Measurements from ENCODE around the gene ACTN1. TPM values are rescaled to one million over a fixed set of nuclear protein-coding genes. Genes with fewer than 3 reads are reported as not detected.
"Not testable (repeated sequence)": the region's sequence is repeated elsewhere in the genome, so short reads cannot be mapped to it uniquely, and the experiment has no call there.

Gene ACTN1
- total RNA-seq, 1 donor from 2014 or later, result 802 TPM

DNA sequence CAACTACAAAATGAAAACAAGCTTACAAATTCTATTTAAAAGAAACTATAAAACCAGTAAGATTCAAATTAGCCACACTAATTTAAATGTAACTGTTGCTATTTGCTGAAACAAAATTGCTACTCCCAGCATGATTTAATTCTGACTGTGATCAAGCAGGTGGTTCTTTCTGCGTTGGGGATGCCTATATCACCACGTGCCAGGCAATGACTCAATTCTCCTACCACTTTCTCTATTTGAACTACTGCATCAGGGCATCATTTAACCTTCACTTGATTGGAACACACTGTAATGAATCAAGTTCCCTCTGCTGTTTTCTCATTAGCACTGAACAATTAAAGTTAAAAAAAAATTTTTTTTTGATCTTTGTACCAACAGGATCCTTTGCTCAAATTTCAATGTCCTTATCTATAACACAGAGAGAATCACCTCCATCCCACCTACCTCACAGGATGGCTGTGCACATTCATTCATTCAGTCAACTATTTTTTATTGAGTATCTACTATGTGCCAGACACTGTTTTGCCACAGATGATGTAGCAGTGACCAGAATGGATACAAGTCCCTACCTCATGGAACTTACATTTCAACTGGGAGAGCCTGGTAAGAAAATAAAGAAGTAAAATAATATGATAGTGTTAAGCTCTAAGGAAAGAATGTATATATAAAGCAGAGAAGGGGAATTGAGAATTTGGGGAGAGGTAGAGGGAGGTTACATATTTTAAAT lies 8.0 kb upstream of the ACTN1 start:
- DNase-seq (ENCODE audit: low read depth), result no peak

DNA sequence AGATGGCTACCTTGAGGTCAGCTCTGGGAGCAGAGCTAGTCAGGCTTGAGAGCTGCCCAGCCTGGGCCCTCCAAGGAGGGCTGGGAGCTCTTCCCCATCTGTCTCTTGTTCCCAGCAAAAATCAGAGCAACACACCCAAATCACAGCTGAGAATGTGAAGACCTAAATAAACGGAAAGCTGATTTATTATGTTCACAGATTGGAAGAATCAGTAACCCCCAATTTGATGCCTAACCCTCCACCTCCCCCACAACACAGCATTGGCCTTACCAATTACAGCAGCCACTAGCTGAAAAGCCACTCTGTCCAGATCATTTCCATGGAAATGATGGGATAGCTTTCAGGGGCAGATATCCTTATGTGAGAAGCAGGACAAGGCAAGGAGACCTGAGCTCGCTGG lies 7.1 kb upstream of the ACTN1 start:
- no peak for DNase-seq (ENCODE audit: low read depth)

DNA sequence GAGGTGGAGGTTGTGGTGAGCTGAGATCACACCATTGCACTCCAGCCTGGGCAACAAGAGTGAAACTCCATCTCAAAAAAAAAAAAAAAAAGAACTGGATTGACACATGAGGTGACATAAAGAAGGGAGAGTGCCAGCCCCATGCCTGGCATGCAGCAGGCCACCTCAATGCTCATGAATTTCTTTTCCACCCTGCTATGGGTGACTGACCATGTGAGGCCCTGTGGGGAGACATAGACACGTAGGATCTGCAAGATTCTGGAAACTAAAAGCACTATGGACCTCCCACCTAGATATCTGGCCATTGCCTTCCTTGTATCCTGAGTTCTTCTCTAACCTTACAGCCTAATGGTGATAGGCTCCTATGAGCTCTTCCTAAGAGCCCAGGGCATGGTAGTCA lies 5.6 kb upstream of the ACTN1 start:
- DNase-seq (ENCODE audit: low read depth), result no peak

DNA sequence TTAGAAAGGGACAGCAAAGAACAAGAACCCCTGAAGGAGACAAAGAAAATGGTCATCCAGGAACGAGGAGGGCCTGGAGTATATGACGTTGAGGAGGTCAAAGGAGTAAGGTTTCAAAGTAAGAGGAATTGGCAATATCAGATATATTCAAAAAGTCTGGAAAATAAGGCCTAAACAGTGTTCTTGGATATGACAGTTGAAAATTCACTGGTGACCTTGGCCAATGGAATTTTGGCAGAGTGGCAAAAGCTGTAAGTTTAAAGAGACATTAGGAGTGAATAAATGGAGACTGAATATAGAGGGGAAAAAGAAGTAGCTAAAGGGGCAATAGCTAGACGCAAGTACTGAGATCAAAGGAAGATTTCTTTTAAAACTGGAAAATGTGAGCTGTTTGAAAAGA lies 4.1 kb upstream of the ACTN1 start:
- DNase-seq (ENCODE audit: low read depth), result no peak

DNA sequence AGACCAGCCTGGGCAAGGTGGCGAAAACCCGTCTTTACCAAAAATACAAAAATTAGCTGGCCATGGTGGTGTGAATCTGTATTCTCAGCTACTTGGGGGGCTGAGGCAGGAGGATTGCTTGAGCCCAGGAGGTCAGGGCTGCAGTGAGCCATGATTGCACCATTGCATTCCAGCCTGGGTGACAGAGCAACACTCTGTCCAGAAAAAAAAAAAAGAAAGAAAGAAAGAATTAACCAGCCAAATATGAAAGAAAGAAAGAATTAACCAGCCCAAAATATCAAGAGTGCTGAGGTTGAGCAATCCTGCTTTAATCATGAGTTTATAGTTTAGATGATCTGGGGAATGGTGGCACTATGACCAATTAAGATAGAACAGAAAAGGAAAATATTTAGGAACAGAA lies 3.5 kb upstream of the ACTN1 start:
- DNase-seq (ENCODE audit: low read depth), result no peak

DNA sequence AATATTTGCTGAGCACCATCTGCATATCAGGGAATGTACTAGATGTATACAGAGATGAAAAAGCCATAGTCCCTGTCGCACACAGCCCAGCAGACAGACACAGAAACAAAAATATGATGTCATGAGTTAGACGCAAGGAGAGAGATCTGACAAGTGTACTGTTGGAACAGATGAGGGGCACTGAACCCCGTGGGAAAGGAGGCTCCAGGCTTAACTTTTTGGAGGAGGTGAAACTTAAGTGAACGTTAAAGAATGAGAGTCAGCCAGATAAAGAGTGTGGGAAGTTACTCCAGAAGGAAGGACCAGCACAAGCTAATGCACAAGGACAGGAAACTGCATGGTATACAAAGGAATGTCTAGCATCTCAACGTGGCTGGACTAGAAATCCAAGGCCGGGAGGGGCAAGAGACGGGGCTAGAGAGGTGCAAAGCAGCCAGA lies 2.5 kb upstream of the ACTN1 start:
- DNase-seq (ENCODE audit: low read depth), result no peak

DNA sequence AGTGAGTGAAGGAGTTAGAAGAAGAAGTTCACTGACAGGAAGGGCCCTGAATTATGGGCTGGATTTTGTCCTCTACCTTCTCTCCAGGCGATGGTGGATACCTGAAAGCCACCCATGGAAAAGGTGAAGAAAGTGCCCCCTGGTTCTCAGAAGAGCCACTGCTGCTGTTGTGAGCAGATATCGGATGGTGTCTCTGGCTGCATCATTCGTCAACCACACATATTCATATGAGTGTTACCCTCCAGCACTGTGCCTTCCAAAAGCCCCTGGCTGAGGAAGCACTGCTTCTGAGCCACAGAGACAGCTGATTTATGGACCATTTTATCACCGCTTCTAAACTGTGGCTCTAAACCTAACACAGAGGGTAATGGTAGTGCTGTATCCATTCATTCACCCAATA lies 2.0 kb upstream of the ACTN1 start:
- DNase-seq (ENCODE audit: low read depth), result no peak

DNA sequence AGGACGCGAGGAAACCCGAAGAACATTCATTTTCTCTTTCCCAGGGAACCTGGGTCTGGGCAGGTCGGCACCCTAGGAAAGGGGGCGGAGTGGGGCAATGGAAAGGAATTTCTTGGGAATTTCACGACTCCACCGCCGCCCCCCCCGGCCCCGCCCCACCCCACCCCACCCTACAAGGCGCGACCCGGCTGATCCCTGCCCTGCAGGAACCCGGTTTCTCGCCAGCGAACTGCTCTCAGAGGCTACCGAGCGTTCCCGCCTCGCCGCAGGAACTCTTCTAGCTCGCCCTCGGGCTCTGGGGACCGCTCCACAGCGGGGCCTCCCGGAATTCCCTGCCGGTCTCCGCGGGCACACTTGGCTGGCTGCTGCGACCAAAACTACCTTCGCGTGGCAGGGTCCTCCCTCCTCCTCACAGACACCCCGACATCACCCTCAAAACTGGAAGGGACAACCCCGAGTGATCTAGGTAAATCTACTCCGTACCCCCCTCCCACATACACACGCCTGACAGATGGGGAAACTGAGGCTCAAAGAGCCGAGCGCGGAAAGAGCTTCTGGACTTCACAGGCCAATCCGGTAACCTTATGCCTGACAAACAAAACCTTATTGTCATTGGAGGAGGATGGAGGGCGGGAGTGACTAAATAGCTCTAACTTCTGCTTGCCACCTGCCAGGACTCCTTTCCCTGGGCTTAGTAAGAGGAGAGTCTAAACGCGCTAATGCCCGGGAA lies 785 bp upstream of the ACTN1 start:
- peak; percentile 55 for DNase-seq (ENCODE audit: low read depth)

DNA sequence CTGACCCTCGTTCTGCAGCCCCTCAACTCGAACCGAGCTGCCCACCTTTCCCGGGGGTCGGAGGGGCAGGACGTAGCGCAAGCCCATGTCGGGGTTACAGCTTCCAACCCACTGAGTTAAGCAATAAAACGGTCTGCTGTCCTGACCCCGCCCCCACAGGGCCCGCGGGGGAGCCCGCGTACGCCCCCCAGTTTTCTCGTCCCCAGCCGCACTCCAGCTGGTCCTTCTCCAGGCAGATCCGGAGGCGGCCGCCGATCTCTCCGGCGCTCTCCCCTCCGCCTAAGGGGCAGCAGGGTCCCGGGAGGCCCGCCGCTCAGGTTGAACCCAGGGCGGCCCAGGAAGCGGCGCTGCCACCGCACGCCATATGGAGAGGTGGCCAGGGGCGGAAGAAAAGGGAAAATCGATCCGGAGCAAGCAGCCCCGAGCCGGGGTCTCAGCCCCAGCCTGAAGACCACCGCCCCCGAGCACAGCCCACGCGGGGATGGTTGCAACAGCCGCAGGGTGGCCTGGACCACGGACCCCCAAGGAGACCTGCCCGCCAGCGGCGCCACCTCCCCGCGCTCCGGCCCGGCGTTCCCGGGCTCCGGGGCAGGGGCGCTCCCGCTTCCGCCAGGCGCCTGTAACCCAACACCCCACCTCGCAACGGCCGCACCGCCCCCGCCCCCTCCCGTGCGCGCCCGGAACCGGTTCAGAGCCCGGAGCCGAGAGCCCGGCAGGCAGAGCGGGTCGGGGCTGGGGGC lies 760 bp downstream of the ACTN1 start:
- DNase-seq (ENCODE audit: low read depth), result no peak

DNA sequence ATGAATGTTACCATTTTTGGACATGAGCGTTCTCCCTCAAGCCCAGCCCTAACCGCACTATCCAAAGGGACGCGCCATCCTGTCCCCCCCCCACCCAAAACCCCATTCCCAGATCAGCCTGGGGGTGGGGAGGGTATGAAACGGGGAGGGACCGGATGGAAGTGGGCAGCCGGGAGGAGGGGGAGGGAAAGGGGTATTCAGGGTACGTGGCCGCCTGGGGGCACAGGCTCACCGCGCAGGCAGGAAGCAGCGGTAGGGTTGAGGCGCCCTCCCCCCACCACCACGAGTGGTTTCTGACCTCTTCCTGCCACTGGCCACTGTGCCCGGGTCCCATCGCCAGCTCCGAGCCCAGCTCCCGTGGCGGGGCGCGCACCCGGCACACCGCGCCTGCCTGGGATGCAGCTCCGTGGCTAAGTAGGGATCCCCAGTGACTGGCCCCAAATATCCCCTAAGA lies 1.4 kb downstream of the ACTN1 start:
- no peak for DNase-seq (ENCODE audit: low read depth)

DNA sequence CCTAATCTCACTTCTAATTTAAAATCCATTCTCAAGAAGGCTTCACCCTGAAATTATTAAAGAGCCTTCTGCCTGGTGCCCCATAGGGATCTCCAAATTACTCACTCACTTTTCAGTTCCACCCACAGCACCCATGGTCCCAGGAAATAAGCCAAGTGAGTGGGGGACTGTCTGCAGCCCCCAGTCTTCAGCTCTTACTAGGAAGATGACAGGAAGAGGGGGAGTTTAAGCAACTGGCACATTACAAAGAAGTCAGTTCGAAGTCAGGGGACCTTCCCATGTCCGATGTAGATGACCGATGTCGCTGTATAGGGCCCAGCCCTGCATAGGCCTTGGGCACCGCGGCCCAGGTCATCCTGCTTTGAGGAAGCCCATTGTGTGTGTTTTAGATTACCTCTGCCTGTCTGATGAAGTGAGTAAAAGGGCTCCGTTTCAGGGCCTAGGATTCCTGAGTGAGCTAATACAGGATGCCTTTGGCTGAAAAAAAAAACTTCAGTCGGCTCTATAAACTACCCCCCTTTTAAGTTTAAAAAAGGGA lies 1.9 kb downstream of the ACTN1 start:
- DNase-seq (ENCODE audit: low read depth), result peak; percentile 89

DNA sequence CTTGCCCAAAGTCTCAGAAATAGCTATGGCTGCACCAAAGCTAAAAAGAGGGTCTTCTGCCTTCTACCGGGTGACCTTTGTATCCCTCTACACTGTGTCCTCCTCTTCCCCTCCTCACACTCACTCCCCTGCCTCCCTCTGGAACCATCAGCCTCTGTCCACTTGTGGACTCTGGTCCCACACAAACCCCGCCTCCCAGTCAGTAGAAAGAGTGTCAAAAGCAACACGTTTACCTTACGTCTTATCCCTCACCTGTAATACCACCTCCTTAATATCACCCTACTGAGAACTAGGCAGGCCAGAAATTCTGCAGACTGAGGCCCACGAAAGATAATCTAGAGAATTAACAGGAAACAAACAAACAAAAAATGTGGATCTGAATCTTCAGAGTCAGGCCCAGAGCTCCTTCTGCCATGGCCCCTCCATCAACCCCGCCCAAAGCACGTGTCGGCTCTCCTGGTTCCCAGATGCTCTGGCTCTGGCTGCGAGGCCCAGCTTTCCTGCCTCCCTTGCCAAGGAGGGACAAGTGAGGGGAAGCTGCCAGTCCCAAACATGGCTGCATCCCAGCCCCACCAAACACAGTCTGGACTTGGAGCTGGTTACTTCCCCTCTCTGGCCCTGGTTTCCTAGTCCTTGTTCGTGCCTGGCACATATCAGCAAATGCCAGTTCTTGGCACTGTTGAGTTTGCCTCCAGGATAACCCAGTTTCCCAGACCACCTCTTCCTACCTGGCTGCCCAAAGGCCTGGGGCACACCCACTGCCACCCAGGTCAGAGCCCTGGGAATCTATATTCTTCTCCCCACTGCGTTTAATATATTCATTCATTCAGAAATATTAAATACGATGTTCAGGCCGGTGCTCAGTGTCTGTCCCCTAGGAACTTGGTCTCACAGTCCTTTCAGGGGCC lies 2.7 kb downstream of the ACTN1 start:
- DNase-seq (ENCODE audit: low read depth), result no peak

DNA sequence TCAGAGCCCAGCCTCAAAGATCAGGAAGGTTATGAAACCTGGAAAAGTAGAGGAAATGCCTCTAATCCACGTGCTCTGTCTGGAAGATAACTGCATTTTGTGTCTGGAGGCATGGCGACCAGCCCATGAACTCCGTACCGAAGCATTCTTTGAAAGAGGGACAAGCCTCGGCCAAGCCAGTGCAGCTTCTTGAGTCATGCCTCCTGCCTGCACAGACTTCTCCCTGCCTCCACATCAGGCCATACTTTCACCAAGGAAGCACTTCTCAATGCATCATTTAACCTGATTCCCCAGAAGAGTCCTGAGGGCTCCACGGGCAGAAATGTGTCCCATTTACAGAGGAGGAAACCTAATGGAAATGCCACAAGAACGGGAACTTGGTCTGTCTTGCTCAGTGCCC lies 3.4 kb downstream of the ACTN1 start:
- peak; percentile 65 for DNase-seq (ENCODE audit: low read depth)

DNA sequence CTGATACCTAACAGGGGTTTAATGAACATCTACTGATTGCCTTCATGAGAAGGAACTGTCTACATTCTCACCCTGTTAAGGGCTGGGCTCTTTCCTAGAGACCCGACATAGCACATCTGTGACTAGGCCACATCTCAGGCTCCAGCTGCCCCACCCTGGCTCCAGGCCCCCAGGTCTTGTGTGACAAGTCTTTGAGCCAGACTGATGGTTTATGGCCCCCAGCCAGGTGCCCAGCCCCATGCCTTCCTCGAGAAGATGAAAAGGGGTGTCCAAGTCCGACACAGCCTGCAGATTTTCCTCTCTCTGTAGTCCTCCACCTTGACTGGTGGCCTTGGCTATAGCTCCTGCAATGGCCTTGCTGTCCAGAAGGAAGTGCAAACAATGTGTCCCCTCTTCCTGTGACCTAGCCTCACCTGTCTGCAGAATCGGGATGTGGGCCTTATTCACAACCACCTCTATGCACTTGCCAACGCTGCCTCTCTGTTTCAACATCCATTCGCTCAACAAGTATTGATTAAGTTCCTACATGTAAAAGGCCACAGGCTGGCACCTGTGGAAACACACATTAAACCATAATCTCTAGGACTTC lies 4.2 kb downstream of the ACTN1 start:
- DNase-seq (ENCODE audit: low read depth), result no peak

DNA sequence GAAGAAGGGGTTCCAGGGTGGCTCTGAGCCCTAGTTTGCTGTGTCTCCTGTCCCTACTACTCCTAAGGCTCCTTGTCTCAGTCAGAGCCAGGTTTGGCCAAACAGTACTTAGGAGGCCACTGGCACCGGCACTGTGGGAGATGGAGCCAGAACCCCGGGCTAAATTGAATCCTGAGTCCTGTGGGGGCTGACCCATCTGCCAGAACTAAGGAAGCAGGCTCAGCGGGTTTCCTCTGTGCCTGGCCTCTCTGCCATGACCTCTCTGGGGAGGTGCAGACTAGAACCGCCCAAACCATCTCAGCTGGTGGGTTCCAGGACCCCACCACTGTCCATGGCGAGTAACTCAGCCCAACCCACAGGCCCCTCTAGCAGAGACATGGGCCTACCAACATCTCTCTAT lies 5.5 kb downstream of the ACTN1 start:
- no peak for DNase-seq (ENCODE audit: low read depth)

DNA sequence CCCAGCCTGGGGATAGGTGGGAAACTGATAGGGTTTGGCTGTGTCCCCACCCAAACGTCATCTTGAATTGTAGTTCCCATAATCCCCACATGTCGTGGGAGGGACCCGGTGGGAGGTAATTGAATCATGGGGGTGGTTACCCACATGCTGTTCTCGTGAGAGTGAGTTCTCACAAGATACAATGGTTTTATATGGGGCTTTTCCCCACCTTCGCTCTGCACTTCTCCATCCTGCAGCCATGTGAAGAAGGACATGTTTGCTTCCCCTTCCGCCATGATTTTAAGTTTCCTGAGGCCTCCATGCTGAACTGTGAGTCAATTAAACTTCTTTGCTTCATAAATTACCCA lies 5.9 kb downstream of the ACTN1 start:
- DNase-seq (ENCODE audit: low read depth), result not testable (repeated sequence)

DNA sequence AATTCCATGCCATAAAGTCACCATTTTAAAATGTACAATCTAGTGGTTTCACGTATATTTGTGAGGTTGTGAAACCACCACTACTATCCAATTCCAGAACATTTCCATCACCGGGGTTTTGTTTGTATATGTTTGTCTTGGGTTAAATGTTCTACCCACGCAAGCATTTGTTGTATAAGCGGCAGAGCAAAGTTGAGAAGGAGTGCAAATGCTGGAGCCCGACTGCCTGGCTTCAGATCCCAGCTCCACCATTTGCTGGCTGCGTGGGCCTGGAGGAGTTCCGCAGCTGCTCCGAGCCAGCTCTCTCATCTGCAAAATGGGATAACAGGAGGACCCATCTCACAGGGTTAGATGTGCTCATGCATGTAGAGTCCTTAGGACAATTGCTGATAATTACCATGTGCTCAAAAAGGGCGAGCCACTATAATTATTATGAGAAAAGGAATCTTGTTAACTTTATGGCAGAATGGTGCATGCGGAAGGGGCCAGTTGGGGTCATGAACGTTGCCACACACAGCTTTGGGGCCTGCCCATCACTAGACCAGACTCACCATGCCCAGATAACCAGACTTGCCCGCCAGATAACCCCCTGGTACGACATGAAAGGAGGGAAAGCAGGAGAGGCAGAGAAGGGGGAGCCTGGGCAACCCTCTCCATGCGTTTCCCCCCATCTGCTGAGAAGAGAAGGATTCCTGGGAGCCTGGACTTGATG lies 6.4 kb downstream of the ACTN1 start:
- no peak for DNase-seq (ENCODE audit: low read depth)

DNA sequence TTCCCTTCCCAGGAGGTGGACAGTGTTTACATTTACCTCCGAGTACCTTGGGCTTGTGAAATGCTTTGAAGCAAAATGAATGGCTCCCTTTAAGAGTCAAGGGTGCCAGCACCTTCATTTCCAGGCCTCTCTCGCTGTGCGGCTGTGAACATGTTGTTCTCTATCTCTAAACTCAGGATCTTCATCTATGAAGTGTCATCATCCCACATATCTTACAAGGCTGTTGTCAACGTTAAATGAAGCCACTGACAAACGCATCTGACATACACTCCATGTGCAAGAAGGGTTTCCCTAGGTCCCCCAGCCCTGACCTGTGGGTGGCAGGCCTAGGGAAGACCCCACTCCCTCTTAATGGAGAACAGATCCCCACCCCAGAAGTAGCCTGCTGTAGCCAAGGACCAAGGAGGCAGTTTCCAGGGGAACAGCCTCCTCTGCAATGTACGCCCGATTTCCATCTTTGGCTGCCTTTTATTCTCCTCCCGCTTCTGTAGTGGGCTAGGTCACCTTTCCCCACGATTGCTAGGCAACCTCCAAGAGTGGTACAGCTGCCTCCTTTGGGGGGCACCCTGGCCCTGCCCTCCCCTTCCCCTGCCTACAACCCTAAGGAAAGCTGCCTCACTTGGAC lies 7.6 kb downstream of the ACTN1 start:
- no peak for DNase-seq (ENCODE audit: low read depth)

DNA sequence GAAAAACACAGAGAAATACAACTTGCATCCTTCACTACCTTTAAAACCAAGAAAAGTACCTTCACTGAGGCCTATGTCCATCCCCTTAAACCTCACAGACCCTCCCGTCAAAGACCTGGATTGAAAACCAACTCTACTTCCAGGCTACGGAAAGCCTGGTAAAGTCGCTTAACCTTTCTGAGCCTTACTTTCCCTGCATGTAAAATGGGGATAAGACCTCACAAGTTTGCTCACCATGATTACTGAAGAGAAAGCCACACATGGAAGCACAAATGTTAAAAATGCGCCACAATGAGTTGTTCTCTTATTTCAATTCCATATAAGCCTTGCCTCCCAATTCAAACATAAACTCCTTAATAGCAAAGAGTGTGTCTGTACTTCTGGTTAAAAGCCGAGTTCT lies 8.4 kb downstream of the ACTN1 start:
- no peak for DNase-seq (ENCODE audit: low read depth)

DNA sequence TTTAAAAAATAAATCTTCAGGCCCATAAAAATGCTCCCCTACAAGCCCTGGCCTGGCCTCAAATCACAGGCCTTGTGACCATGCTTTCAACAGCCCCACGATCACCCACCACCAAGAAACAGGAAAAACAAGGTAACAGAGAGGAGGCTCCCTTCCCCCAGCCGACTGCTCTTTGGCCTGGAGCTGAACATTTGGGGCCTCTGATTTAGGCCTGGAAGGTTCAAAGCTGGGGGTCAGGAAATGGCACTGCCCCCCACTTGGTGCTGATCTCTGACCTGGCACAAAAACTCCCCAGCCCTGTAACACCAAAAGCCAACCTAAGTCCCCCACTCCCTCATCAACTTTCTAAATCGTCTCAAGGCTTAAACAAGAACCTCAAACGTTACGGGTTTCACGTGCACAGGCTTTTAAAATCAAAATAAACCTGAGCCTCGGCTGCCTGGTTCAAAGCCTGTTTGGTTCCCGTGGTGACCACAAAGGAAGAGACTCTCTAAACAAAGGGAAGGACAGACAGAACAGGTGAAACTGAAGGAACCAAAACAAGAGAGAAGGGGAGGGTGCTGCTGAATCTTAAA lies 9.0 kb downstream of the ACTN1 start:
- DNase-seq (ENCODE audit: low read depth), result no peak
